Stimulated activated CD4-positive, alpha-beta T cell treated with anti-CD3 and anti-CD28 coated beads, Interleukin-4, amount 100 ng/mL, for 24 hours (primary cell): ENCODE data around the gene RPL35.
"Not testable (repeated sequence)": the region's sequence is repeated elsewhere in the genome, so short reads cannot be mapped to it uniquely, and the experiment has no call there.

Experiments
- DNase-seq: peaks from one replicate; pipeline ENCODE4 v3.0.0-alpha.2; 2020

Gene RPL35

GRCh38 chr9:124849801-124850200 lies 12.0 kb downstream of the RPL35 start:
- no peak for DNase-seq

- no peak for DNase-seq
Observed at GRCh38 chr9:124846969-124847368, 14.8 kb downstream of the RPL35 start.

GRCh38 chr9:124846467-124846866 lies 15.3 kb downstream of the RPL35 start:
- DNase-seq, result not testable (repeated sequence)

GRCh38 chr9:124844291-124844690 lies 17.5 kb downstream of the RPL35 start:
- no peak for DNase-seq

GRCh38 chr9:124843456-124844034 lies 18.2 kb downstream of the RPL35 start:
- no peak for DNase-seq

- no peak for DNase-seq
Observed at GRCh38 chr9:124841075-124841821, 20.5 kb downstream of the RPL35 start.

DNA sequence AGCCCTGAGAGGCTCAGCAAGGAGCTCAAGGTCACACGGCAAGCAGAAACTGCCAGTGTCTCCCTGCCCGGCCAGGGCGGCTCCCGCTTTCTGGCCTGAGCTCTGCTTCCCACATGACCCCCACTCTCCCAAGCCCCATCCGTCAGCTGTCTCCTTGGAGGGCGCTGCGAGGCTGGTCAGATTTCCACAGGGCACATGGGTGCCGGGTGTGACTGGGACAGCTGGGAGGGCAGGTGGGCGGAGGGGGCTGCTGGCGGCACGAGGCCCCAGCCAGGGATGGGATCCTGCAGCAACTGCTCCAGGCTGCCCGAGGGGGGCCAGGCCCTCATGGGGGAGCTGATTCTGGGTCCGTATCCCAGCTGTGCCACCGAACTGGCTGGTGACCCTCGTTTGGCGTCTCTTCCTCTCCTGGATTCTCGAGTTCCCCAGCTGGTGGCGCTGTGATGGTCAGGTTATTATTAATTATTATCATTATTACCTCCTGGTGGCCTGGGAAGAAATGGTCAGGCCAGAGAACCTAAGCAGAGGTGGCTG lies 21.4 kb downstream of the RPL35 start:
- no peak for DNase-seq

DNA sequence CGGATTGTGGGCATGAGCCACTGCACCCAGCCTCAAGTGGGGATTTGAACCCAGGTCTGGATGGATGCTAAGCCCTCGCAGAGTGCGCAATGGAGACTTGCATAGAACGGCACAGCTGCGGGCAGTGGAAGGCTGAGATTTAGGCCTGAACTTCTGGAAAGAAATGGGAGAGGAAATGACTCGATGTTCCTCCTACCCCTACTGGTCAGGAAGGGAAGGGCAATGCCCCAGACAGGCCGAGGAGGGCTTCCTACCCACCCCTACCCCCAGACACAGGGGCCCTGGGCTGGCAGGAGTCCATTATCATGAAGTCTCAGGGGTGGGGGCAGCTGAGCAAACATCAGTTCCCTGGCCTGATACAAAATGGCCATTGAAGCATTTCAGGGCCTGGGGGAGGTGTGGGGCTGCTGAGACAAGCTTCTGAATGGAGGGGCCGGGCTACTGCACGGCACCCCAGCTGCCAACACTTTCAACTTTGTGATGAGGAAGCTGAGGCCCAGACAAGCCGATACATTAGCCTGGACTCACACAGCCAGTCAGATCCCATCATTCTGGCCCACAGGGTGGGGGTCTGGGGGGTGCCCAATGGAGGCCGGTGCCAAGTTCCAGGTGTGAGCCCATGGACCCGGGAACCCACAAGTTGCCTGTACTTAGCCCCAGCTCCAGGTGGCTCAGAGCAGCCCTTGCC lies 22.0 kb downstream of the RPL35 start:
- DNase-seq, result no peak

GRCh38 chr9:124838567-124839275 lies 23.0 kb downstream of the RPL35 start:
- DNase-seq, result not testable (repeated sequence)

GRCh38 chr9:124838132-124838531 lies 23.6 kb downstream of the RPL35 start:
- not testable (repeated sequence) for DNase-seq

GRCh38 chr9:124835026-124835557 lies 26.7 kb downstream of the RPL35 start:
- no peak for DNase-seq

DNA sequence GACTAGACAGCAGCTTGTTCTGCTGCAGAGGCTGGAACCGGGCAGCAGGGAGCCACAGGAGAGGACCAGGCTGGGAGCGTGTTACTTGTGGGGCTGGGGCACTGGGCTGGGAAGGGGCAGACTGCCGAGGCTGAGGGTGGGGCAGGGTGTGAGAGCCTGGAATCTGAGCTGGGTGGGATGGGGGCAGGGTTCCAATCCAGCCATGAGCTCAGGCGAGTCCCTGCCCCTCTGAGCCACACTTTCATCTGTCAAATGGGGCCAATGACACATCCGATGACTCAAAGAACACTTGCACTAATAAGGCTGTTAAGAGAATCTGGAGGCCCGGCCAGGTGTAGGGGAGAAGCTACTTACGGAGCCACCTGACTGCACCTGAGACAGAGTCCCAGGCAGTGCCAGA lies 27.2 kb downstream of the RPL35 start:
- DNase-seq, result no peak

DNA sequence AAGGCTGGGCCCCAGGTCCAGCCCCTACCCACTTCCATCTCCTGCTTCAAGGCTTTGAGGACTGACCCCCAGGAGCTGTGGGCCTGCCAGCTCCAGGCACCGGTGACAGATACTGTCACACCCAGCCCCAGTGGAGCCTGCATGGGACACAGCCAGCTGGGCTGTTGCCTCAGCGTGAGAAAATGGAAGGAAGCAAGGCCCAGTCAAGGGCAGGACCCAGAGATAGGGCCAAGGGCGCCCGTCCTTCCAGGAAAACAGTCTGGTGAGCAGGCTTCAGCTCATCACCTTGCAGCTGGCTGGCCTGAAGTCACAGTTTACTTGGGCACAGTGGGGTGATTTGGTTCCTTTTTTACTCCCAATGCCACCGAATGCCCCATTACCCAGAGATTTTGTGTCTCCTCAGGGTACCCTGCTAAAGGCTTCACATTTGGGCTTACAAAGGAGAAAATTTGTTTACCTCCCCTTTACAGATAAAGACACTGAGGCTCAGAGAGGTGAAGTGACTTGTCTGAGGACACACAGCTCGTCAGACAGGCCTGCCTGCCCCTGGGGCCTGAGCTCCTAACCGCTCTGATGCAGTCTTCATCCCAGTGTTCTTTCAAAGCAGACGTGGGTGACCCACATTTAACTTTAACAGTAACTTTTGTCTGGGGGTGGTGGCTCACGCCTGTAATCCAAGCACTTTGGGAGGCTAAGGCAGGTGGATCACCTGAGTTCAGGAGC lies 30.0 kb downstream of the RPL35 start:
- DNase-seq, result no peak

DNA sequence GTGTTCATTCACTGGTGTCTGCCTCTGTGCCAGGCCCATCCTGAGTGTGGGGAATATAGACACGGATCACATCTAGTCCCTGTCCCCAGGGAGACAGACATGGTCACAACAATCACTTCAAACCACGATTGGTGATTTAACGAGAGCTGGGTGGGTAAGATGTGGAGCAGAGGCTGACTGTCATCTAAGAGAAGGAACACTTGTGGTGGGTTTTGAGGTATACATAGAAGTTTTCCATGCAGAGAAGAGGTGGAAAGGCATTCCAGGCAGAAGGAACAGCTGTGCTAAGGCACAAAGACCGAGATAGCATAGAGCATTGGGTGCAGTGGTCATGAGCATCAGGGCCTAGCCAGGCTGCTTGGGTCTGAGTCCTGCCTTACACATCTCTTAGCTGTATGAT lies 31.2 kb downstream of the RPL35 start:
- no peak for DNase-seq

DNA sequence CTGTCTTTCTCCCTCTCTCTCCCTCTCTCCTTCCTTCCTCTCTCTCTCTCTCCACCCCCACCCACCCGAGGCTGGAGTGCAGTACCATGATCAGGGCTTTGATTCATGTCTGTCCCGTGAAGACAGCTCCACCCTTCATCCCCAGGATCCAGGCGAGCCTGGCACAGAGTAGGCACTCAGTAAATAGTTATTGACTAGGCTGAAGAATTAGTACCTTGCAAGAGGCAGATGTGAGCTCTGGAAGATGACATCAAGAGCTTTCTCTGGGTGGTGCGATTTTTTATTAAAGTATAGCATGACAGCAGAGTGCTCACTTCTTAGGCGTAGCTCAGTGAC lies 32.5 kb downstream of the RPL35 start:
- DNase-seq, result no peak

DNA sequence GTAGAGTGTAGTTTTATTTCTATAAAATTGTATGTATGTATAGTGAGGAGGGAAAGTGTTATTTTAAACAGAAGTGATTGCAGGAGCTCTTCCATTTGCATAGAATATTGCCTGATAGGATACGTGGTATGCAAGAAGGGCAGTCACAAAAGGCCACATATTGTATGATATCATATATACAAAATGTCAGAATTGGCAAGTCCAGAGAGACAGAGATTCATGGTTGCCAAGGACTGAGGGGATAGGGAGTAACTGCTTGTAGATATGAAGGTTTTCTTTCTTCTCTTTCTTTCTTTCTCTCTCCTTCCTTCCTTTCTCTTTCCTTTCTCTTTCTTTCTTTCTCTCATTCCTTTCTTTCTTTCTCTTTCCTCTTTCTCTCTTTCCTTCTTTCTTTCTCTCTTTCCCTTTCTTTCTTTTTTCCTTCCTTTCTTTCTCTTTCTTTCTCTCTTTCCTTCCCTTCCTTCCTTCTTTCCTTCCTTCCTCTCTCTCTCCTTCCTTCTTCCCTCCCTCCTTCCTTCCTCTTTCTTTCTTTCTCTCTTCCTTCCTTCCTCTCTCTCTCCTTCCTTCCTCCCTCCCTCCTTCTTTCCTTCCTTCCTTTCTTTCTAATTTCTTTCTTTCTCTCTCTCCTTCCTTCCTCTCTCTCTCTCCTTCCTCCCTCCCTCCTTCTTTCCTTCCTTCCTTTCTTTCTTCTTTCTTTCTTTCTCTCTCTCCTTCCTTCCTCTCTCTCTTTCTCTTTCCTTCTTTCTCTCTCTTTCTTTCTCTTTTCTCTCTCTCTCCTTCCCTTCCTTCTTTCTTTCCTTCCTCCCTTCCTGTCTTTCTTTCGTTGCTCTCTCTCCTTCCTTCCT lies 33.0 kb downstream of the RPL35 start:
- DNase-seq, result no peak

- no peak for DNase-seq
Observed at GRCh38 chr9:124820698-124821623, 40.8 kb downstream of the RPL35 start.

- no peak for DNase-seq
Observed at GRCh38 chr9:124818431-124819281, 43.1 kb downstream of the RPL35 start.

GRCh38 chr9:124815601-124816000 lies 46.2 kb downstream of the RPL35 start:
- DNase-seq, result no peak
